RWPE1 (cell line): ENCODE data around the gene SPON1.

Experiments used
- CTCF ChIA-PET: fragments of 350-600 bp; sonication (Branson Sonifier 250); formaldehyde crosslinking; extraction: SDS; loops from one replicate; lab custom pipeline; 2021; lab: Yijun Ruan, JAX
- POLR2A ChIA-PET: fragments of 400-600 bp; formaldehyde crosslinking; extraction: SDS; loops from one replicate; lab custom pipeline; 2020; ENCODE audit warnings: antibody characterized with exemption; ENCODE audit not compliant: low non-redundant PET; lab: Yijun Ruan, JAX
- DNase-seq: peaks from one replicate; pipeline ENCODE4 v3.0.0; 2012; ENCODE audit warnings: low spot score
- H3K27ac ChIP-seq: fragments of 450-650 bp; 2 replicates; pipeline ENCODE4 v1.5.1; 2017
- CTCF ChIP-seq: fragments of 450-650 bp; conservative IDR thresholded peaks from 2 replicates; pipeline ENCODE4 v1.5.1; 2017; ENCODE audit warnings: low read depth, mild to moderate bottlenecking

The SPON1 gene

GRCh38 chr11:14107050-14107430, 144.5 kb downstream of the SPON1 start:
- CTCF ChIA-PET = interaction anchor here (0.8 kb wide), 1 partner anchor 8 kb away, joined by 3 read pairs; no protein-coding TSS in a partner anchor
- no peak overlapping the region for H3K27ac ChIP-seq
- TF ChIP-seq CTCF = no peak
- DNase-seq = no peak
- POLR2A ChIA-PET = no interaction called here

GRCh38 chr11:14109742-14110141, 147.2 kb downstream of the SPON1 start:
- no peak overlapping the region for H3K27ac ChIP-seq
- no peak for TF ChIP-seq CTCF
- CTCF ChIA-PET = no interaction called here
- DNase-seq = no peak
- POLR2A ChIA-PET = no interaction called here

GRCh38 chr11:14110629-14111028, 148.1 kb downstream of the SPON1 start:
- ChIA-PET POLR2A (no interaction called here), CTCF (no interaction called here)
- no peak overlapping the region for H3K27ac ChIP-seq
- DNase-seq = no peak
- TF ChIP-seq CTCF = no peak

GRCh38 chr11:14111496-14111895, 149.0 kb downstream of the SPON1 start:
- CTCF ChIA-PET = interaction anchor here (0.7 kb wide), 1 partner anchor 38 kb away, joined by 3 read pairs; no protein-coding TSS in a partner anchor

GRCh38 chr11:14112721-14113120, 150.2 kb downstream of the SPON1 start:
- ChIA-PET POLR2A (no interaction called here), CTCF (interaction anchor here (1.0 kb wide), 1 partner anchor 119 kb away, joined by 5 read pairs; no protein-coding TSS in a partner anchor)
- no peak overlapping the region for H3K27ac ChIP-seq
- no peak for DNase-seq
- no peak for TF ChIP-seq CTCF

More at GRCh38 chr11:14111496-14111895, 149.0 kb downstream of the SPON1 start:
- DNase-seq = no peak
- TF ChIP-seq CTCF = no peak
- H3K27ac ChIP-seq = no peak overlapping the region
- POLR2A ChIA-PET = no interaction called here

GRCh38 chr11:14114269-14114668, 151.7 kb downstream of the SPON1 start:
- ChIA-PET CTCF (no interaction called here), POLR2A (no interaction called here)
- H3K27ac ChIP-seq = no peak overlapping the region
- TF ChIP-seq CTCF = no peak
- no peak for DNase-seq
